Omental fat pad (tissue), 4 donors: Measurements from ENCODE around the gene C6orf89. TPM values are rescaled to one million over a fixed set of nuclear protein-coding genes. Genes with fewer than 3 reads are reported as not detected.
"Not testable (repeated sequence)": the region's sequence is repeated elsewhere in the genome, so short reads cannot be mapped to it uniquely, and the experiment has no call there.

Experiments used
- ATAC-seq: fragments of 150-250 bp; one replicate; pipeline ENCODE4 v1.9.1; 2016; ENCODE audit warnings: mild to moderate bottlenecking, moderate library complexity; ENCODE audit not compliant: low FRiP score
- DNase-seq: peaks from one replicate; pipeline ENCODE4 v3.0.0-alpha.2; 2019; ENCODE audit warnings: low spot score
- total RNA-seq, 4 donors: library from RNA; depleted of rRNA; stranded (reverse); fragments of >200 nt; gene quantifications; one replicate each; pipeline ENCODE4 v1.1.0, GENCODE V29; 2016
- TF ChIP-seq, protein P1 (sequence below), 3 donors: fragments of 450-650 bp; IDR thresholded peaks; one replicate each; pipeline ENCODE4 v1.5.1; 2016 to 2017; ENCODE audit warnings: antibody characterized with exemption in 3 of 3, mild to moderate bottlenecking in 3 of 3, moderate library complexity in 2 of 3

Gene C6orf89
- total RNA-seq, 4 donors from 2014 or later: 40.2 to 53.0 (median 46.0) TPM

DNA sequence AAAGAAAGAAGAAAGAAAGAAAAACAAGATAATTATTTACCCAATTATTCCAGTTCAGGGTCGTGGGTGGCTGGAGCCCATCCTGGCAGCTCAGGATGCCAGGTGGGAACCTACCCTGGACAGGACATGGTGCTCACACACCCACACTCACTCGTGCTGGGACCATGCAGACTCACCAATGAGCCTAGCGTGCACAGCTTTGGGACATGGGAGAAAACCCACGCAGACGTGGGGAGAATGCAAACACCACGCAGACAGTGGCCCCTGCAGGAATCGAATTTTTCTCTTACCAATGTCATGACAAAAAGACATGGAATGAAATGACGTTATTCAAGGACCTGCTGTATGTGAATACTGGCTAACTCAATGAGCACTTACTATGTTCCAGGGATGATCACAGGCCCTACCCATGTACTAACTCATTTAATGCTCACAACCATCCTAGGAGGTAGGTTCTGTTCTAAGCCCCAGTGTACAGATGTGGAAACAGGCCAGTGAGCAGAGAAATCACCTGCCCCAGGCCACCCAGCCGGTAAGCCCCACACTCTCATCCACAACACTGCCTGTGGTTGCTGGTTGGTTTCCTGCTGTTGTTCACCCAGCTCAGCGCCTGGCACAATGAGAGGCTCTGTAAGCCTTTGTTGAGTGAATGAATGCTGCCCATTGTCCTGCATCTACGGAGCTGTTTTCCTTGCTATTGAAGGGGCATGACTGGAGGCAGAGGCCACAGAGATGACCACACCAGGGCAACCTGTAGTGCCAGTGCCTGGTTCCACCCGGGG, 62.0 kb downstream of the C6orf89 start:
- TF ChIP-seq, protein P1, sequence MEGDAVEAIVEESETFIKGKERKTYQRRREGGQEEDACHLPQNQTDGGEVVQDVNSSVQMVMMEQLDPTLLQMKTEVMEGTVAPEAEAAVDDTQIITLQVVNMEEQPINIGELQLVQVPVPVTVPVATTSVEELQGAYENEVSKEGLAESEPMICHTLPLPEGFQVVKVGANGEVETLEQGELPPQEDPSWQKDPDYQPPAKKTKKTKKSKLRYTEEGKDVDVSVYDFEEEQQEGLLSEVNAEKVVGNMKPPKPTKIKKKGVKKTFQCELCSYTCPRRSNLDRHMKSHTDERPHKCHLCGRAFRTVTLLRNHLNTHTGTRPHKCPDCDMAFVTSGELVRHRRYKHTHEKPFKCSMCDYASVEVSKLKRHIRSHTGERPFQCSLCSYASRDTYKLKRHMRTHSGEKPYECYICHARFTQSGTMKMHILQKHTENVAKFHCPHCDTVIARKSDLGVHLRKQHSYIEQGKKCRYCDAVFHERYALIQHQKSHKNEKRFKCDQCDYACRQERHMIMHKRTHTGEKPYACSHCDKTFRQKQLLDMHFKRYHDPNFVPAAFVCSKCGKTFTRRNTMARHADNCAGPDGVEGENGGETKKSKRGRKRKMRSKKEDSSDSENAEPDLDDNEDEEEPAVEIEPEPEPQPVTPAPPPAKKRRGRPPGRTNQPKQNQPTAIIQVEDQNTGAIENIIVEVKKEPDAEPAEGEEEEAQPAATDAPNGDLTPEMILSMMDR (IDR thresholded peaks at IDR 0.05): no peak
- no peak for DNase-seq
- no peak for ATAC-seq

DNA sequence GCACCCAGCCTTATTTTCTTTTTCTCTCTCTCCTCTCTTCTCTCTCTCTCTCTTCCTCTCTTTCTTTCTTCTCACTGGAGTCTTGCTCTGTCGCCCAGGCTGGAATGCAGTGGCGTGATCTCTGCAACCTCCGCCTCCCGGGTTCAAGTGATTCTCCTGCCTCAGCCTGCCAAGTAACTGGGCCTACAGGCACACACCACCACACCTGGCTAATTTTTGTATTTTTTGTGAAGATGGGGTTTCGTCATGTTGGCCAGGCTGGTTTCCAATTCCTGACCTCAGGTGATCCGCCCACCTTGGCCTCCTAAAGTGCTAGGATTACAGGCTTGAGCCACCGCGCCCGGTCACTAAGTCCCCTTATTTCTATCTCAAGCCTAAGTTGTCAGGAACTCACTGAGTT, 63.3 kb downstream of the C6orf89 start:
- not testable (repeated sequence) for ATAC-seq, DNase-seq

GRCh38 chr6:36949636-36950035, 63.9 kb downstream of the C6orf89 start:
- DNase-seq: no peak
- no peak for ATAC-seq
- TF ChIP-seq, protein P1 (IDR thresholded peaks at IDR 0.05): no peak

DNA sequence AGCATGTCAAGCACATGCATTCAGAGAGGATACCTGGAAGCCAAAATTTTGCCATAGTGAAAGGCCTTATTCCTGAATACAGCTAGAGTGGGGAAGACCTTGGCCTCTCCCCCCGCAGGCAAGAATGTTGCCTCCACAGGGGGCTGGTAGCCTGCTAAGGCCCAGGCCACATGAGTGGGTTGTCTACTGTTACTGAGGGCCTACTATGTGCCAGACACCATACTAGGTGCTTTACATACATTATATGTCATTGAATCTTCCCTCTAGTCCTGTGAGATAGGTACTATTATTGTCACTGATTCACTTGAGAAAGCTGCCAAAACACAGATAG, 68.1 kb downstream of the C6orf89 start:
- DNase-seq: no peak
- TF ChIP-seq, protein P1 (IDR thresholded peaks at IDR 0.05): no peak
- ATAC-seq: no peak

- DNase-seq: no peak
- no peak for ATAC-seq
- TF ChIP-seq, protein P1 (IDR thresholded peaks at IDR 0.05): no peak
Measured at GRCh38 chr6:36954262-36954931, 68.6 kb downstream of the C6orf89 start, which contains the start of gene PI16. Gene PI16, plus strand, starts transcription at chr6:36954738. Its CDS starts 23 bp downstream, at chr6:36954761.

- TF ChIP-seq, protein P1 (IDR thresholded peaks at IDR 0.05): no peak
- ATAC-seq (no peak), DNase-seq (no peak)
Measured at GRCh38 chr6:36955136-36955535, 69.4 kb downstream of the C6orf89 start.

- TF ChIP-seq, protein P1 (IDR thresholded peaks at IDR 0.05): no peak
- no peak for DNase-seq
- ATAC-seq: peak; percentile 42
Measured at GRCh38 chr6:36955671-36956445, 70.1 kb downstream of the C6orf89 start.
